DOHH2 (cell line): ENCODE data around the gene TEX35.

Experiments
- CTCF ChIP-seq: fragments of 200-600 bp; sonication (generic); IDR thresholded peaks from one replicate; pipeline ENCODE4 v1.5.1; 2014; ENCODE audit warnings: antibody characterized with exemption, mild to moderate bottlenecking, low read depth, low read length; ENCODE audit not compliant: poor library complexity, severe bottlenecking
- EZH2phosphoT487 ChIP-seq: fragments of 200-600 bp; sonication (generic); IDR thresholded peaks from 2 replicates; pipeline ENCODE4 v1.6.1; 2017; ENCODE audit warnings: borderline replicate concordance, mild to moderate bottlenecking, antibody characterized with exemption, low read length, moderate library complexity, mixed read lengths

GRCh38 chr1:178536844-178537371 is 24.0 kb downstream of the TEX35 start:
- no peak for TF ChIP-seq CTCF
- no peak for TF ChIP-seq EZH2phosphoT487
